ENCODE results near the gene LBH. TPM values are rescaled to one million over a fixed set of nuclear protein-coding genes. Genes with fewer than 3 reads are reported as not detected.
A peak's percentile ranks its signal among the peaks of the same experiment; 100 is the strongest.

Gene LBH
- total RNA-seq, 2 experiments from 2014 or later, result 169 to 186 TPM

GRCh38 chr2:30239986-30240752 is 8.8 kb downstream of the LBH start:
- Mint-ChIP-seq H3K9me3 (no peaks in the 10 kb centered on the region), H3K27me3 (no peaks in the 10 kb centered on the region), H3K4me3 (peak overlapping the region; percentile 42), H3K27ac (peak overlapping the region; percentile 43), H3K36me3 (peaks cover 53% of the 10 kb centered on the region), H3K4me1 (peaks cover 70% of the 10 kb centered on the region)
- DNase-seq (no peak), ATAC-seq (ENCODE audit: low read depth) (no peak)
- POLR2A ChIA-PET, result interaction anchor here (0.6 to 2.0 kb wide), 10 partner anchors 11 to 97 kb away, joined by 3 to 11 read pairs (median 4); no protein-coding TSS in a partner anchor

- peaks cover 50% of the 10 kb centered on the region for H3K4me1 Mint-ChIP-seq
- peaks cover 53% of the 10 kb centered on the region for H3K36me3 Mint-ChIP-seq
- H3K27me3 Mint-ChIP-seq, result no peaks in the 10 kb centered on the region
- H3K27ac Mint-ChIP-seq, result peak overlapping the region; percentile 1
- H3K4me3 Mint-ChIP-seq, result no peak overlapping the region
- peaks cover 2% of the 10 kb centered on the region for H3K9me3 Mint-ChIP-seq
- ATAC-seq (ENCODE audit: low read depth), result no peak
- POLR2A ChIA-PET, result interaction anchor here (0.6 to 4.3 kb wide), 3 partner anchors 10 to 54 kb away, joined by 3 to 19 read pairs (median 6); no protein-coding TSS in a partner anchor
- DNase-seq, result no peak
Measured at GRCh38 chr2:30243231-30243630, 11.9 kb downstream of the LBH start.

GRCh38 chr2:30245364-30245763 is 14.0 kb downstream of the LBH start:
- no peaks in the 10 kb centered on the region for H3K27me3 Mint-ChIP-seq
- H3K9me3 Mint-ChIP-seq, result peaks cover 2% of the 10 kb centered on the region
- DNase-seq, result no peak
- no peak for ATAC-seq (ENCODE audit: low read depth)
- peaks cover 48% of the 10 kb centered on the region for H3K36me3 Mint-ChIP-seq
- peaks cover 50% of the 10 kb centered on the region for H3K4me1 Mint-ChIP-seq
- no peak overlapping the region for H3K4me3 Mint-ChIP-seq
- no peak overlapping the region for H3K27ac Mint-ChIP-seq
- POLR2A ChIA-PET, result interaction anchor here (4.3 kb wide), 1 partner anchor 12 kb away, joined by 19 read pairs; no protein-coding TSS in a partner anchor

- Mint-ChIP-seq H3K9me3 (peaks cover 2% of the 10 kb centered on the region), H3K36me3 (peaks cover 44% of the 10 kb centered on the region), H3K27ac (peak overlapping the region; percentile 57), H3K4me1 (peaks cover 55% of the 10 kb centered on the region), H3K27me3 (no peaks in the 10 kb centered on the region), H3K4me3 (no peak overlapping the region)
- no peak for DNase-seq
- POLR2A ChIA-PET, result interaction anchor here (1.5 to 1.8 kb wide), 2 partner anchors 13 to 16 kb away, joined by 4 to 6 read pairs; no protein-coding TSS in a partner anchor
- no peak for ATAC-seq (ENCODE audit: low read depth)
Measured at GRCh38 chr2:30248791-30249190, 17.5 kb downstream of the LBH start.

GRCh38 chr2:30249354-30249753 is 18.0 kb downstream of the LBH start:
- H3K9me3 Mint-ChIP-seq, result peaks cover 2% of the 10 kb centered on the region
- H3K27ac Mint-ChIP-seq, result peak overlapping the region; percentile 61
- H3K4me3 Mint-ChIP-seq, result peak overlapping the region; percentile 30
- H3K27me3 Mint-ChIP-seq, result no peaks in the 10 kb centered on the region
- POLR2A ChIA-PET, result interaction anchor here (1.5 kb wide), 1 partner anchor 12 kb away, joined by 4 read pairs; no protein-coding TSS in a partner anchor
- ATAC-seq (ENCODE audit: low read depth) (no peak), DNase-seq (no peak)
- H3K4me1 Mint-ChIP-seq, result peaks cover 55% of the 10 kb centered on the region
- peaks cover 43% of the 10 kb centered on the region for H3K36me3 Mint-ChIP-seq

- DNase-seq (no peak), ATAC-seq (ENCODE audit: low read depth) (no peak)
- peaks cover 2% of the 10 kb centered on the region for H3K9me3 Mint-ChIP-seq
- H3K4me3 Mint-ChIP-seq, result no peak overlapping the region
- no peak overlapping the region for H3K27ac Mint-ChIP-seq
- no peaks in the 10 kb centered on the region for H3K27me3 Mint-ChIP-seq
- H3K4me1 Mint-ChIP-seq, result peaks cover 61% of the 10 kb centered on the region
- POLR2A ChIA-PET, result interaction anchor here (1.5 kb wide), 1 partner anchor 11 kb away, joined by 4 read pairs; no protein-coding TSS in a partner anchor
- H3K36me3 Mint-ChIP-seq, result peaks cover 44% of the 10 kb centered on the region
Measured at GRCh38 chr2:30250421-30250820, 19.1 kb downstream of the LBH start.

- peak overlapping the region; percentile 70 for H3K27ac Mint-ChIP-seq
- H3K36me3 Mint-ChIP-seq, result peaks cover 37% of the 10 kb centered on the region
- H3K27me3 Mint-ChIP-seq, result no peaks in the 10 kb centered on the region
Measured at GRCh38 chr2:30252723-30253701, 21.7 kb downstream of the LBH start.

GRCh38 chr2:30253873-30254684 is 22.7 kb downstream of the LBH start:
- Mint-ChIP-seq H3K36me3 (peaks cover 41% of the 10 kb centered on the region), H3K4me3 (no peak overlapping the region), H3K4me1 (peaks cover 77% of the 10 kb centered on the region), H3K9me3 (no peaks in the 10 kb centered on the region), H3K27ac (peak overlapping the region; percentile 6), H3K27me3 (no peaks in the 10 kb centered on the region)
- POLR2A ChIA-PET, result interaction anchor here (1.0 to 11.0 kb wide), 7 partner anchors 12 to 81 kb away, joined by 4 to 73 read pairs (median 5); partner anchors contain the start of gene LBH
- no peak for DNase-seq
- no peak for ATAC-seq (ENCODE audit: low read depth)

More at GRCh38 chr2:30252723-30253701, 21.7 kb downstream of the LBH start:
- DNase-seq, result no peak
- peak overlapping the region; percentile 51 for H3K4me3 Mint-ChIP-seq
- H3K9me3 Mint-ChIP-seq, result no peaks in the 10 kb centered on the region
- peaks cover 80% of the 10 kb centered on the region for H3K4me1 Mint-ChIP-seq
- ATAC-seq (ENCODE audit: low read depth), result peak; percentile 67
- POLR2A ChIA-PET, result interaction anchor here (1.1 to 11.0 kb wide), 5 partner anchors 13 to 82 kb away, joined by 4 to 73 read pairs (median 5); partner anchors contain the start of gene LBH

- DNase-seq (no peak), ATAC-seq (ENCODE audit: low read depth) (no peak)
- H3K4me3 Mint-ChIP-seq, result no peak overlapping the region
- H3K27me3 Mint-ChIP-seq, result no peaks in the 10 kb centered on the region
- peaks cover 76% of the 10 kb centered on the region for H3K4me1 Mint-ChIP-seq
- peaks cover 40% of the 10 kb centered on the region for H3K36me3 Mint-ChIP-seq
- POLR2A ChIA-PET, result interaction anchor here (1.0 to 11.0 kb wide), 4 partner anchors 11 to 21 kb away, joined by 4 to 73 read pairs (median 6); partner anchors contain the start of gene LBH
- H3K27ac Mint-ChIP-seq, result no peak overlapping the region
- H3K9me3 Mint-ChIP-seq, result no peaks in the 10 kb centered on the region
Measured at GRCh38 chr2:30254685-30255001, 23.3 kb downstream of the LBH start.

GRCh38 chr2:30255026-30255425 is 23.7 kb downstream of the LBH start:
- H3K36me3 Mint-ChIP-seq, result peaks cover 42% of the 10 kb centered on the region
- ATAC-seq (ENCODE audit: low read depth) (no peak), DNase-seq (no peak)
- no peaks in the 10 kb centered on the region for H3K27me3 Mint-ChIP-seq
- H3K27ac Mint-ChIP-seq, result peak overlapping the region; percentile 77
- no peaks in the 10 kb centered on the region for H3K9me3 Mint-ChIP-seq
- POLR2A ChIA-PET, result interaction anchor here (0.7 to 11.0 kb wide), 9 partner anchors 11 to 192 kb away, joined by 3 to 73 read pairs (median 4); partner anchors contain the start of genes LBH and LCLAT1
- peak overlapping the region; percentile 20 for H3K4me3 Mint-ChIP-seq
- H3K4me1 Mint-ChIP-seq, result peaks cover 75% of the 10 kb centered on the region

- POLR2A ChIA-PET, result interaction anchor here (0.7 to 11.0 kb wide), 8 partner anchors 10 to 191 kb away, joined by 3 to 73 read pairs (median 4); partner anchors contain the start of genes LBH and LCLAT1
- H3K9me3 Mint-ChIP-seq, result peaks cover 1% of the 10 kb centered on the region
- H3K27ac Mint-ChIP-seq, result peak overlapping the region; percentile 77
- H3K36me3 Mint-ChIP-seq, result peaks cover 48% of the 10 kb centered on the region
- no peak for DNase-seq
- no peaks in the 10 kb centered on the region for H3K27me3 Mint-ChIP-seq
- ATAC-seq (ENCODE audit: low read depth), result no peak
- peak overlapping the region; percentile 20 for H3K4me3 Mint-ChIP-seq
- peaks cover 77% of the 10 kb centered on the region for H3K4me1 Mint-ChIP-seq
Measured at GRCh38 chr2:30255466-30256408, 24.4 kb downstream of the LBH start.
